CD14-positive monocyte (primary cell): Measurements from ENCODE around the gene SASH1. TPM values are rescaled to one million over a fixed set of nuclear protein-coding genes. Genes with fewer than 3 reads are reported as not detected.

Experiments
- DNase-seq, 3 donors: peaks; one replicate each; pipeline ENCODE4 v3.0.0-alpha.2; 2011 to 2022
- H2AFZ ChIP-seq: 2 replicates; pipeline ENCODE4 v1.6.0; 2012; ENCODE audit warnings: mild to moderate bottlenecking, low read depth, low read length, inconsistent platforms; ENCODE audit not compliant: insufficient read depth, poor library complexity, severe bottlenecking
- H3K27ac ChIP-seq, 2 donors: 1 replicate in 1 of 2; 2 replicates in 1 of 2; pipeline ENCODE4 v1.5.1; 2012 to 2013; ENCODE audit warnings: low read length in 2 of 2, control low read depth in 1 of 2, inconsistent platforms in 1 of 2, low read depth in 1 of 2, mild to moderate bottlenecking in 1 of 2
- H3K27me3 ChIP-seq, 2 donors: one replicate each; pipeline versions ENCODE4 v1.6.0 to v1.6.1; 2011 to 2013; ENCODE audit warnings: low read length in 2 of 2; ENCODE audit not compliant: control insufficient read depth in 2 of 2, insufficient read depth in 2 of 2
- H3K36me3 ChIP-seq, 2 donors: replicated peaks in 1 of 2; 1 replicate in 1 of 2; 2 replicates in 1 of 2; pipeline versions ENCODE4 v1.5.1 to v1.6.1; 2012 to 2013; ENCODE audit warnings: low read length in 2 of 2, control low read depth in 1 of 2, inconsistent platforms in 1 of 2, mild to moderate bottlenecking in 1 of 2; ENCODE audit not compliant: insufficient read depth in 2 of 2, control insufficient read depth in 1 of 2
- H3K4me1 ChIP-seq, 2 donors: 1 replicate in 1 of 2; 2 replicates in 1 of 2; pipeline versions ENCODE4 v1.5.1 to v1.6.1; 2012 to 2013; ENCODE audit warnings: low read length in 2 of 2, control low read depth in 1 of 2, inconsistent platforms in 1 of 2, mild to moderate bottlenecking in 1 of 2, moderate library complexity in 1 of 2; ENCODE audit not compliant: insufficient read depth in 2 of 2, control insufficient read depth in 1 of 2
- H3K4me2 ChIP-seq: replicated peaks from 2 replicates; pipeline ENCODE3; 2012; ENCODE audit warnings: low read length, moderate library complexity, mild to moderate bottlenecking; ENCODE audit not compliant: poor library complexity, severe bottlenecking; ENCODE audit errors: extremely low read depth
- H3K4me3 ChIP-seq, 3 experiments: fragments of 200-600 bp in 1 of 3; sonication (generic) in 1 of 3; replicated peaks in 1 of 3; 1 replicate in 2 of 3; 2 replicates in 1 of 3; pipeline ENCODE4 v1.5.1; 2011 to 2013; ENCODE audit warnings: low read length in 3 of 3, mild to moderate bottlenecking in 3 of 3, control low read depth in 2 of 3, low read depth in 2 of 3, inconsistent platforms in 1 of 3, moderate library complexity in 1 of 3
- H3K79me2 ChIP-seq: 2 replicates; pipeline ENCODE4 v1.6.0; 2012; ENCODE audit warnings: mild to moderate bottlenecking, control low read depth, inconsistent platforms, low read length, moderate library complexity; ENCODE audit not compliant: insufficient read depth
- H3K9ac ChIP-seq: 2 replicates; pipeline ENCODE4 v1.6.0; 2017; ENCODE audit warnings: low read length, mild to moderate bottlenecking; ENCODE audit not compliant: insufficient read depth, poor library complexity, severe bottlenecking
- H3K9me3 ChIP-seq, 2 donors: replicated peaks in 1 of 2; 1 replicate in 1 of 2; 2 replicates in 1 of 2; pipeline versions ENCODE4 v1.5.1 to v1.6.1; 2012 to 2013; ENCODE audit warnings: low read length in 2 of 2, control low read depth in 1 of 2; ENCODE audit not compliant: control insufficient read depth in 1 of 2, insufficient read depth in 1 of 2
- H4K20me1 ChIP-seq: 2 replicates; pipeline ENCODE4 v1.6.0; 2012; ENCODE audit warnings: mild to moderate bottlenecking, low read length, control low read depth, moderate library complexity; ENCODE audit not compliant: insufficient read depth
- H3K27ac Mint-ChIP-seq, 7 donors: one replicate each; pipeline ENCODE4 v1.8.0; 2020; ENCODE audit warnings: mild to moderate bottlenecking in 7 of 7, mixed read lengths in 7 of 7, moderate library complexity in 6 of 7, inconsistent platforms in 2 of 7
- H3K27me3 Mint-ChIP-seq, 3 donors: one replicate each; pipeline ENCODE4 v1.8.0; 2021 to 2022; ENCODE audit warnings: low read depth in 3 of 3, mild to moderate bottlenecking in 3 of 3, mixed read lengths in 3 of 3, moderate library complexity in 3 of 3, inconsistent platforms in 1 of 3
- H3K36me3 Mint-ChIP-seq, 2 donors: one replicate each; pipeline ENCODE4 v1.8.0; 2020; ENCODE audit warnings: mixed read lengths in 2 of 2, inconsistent platforms in 1 of 2, mild to moderate bottlenecking in 1 of 2
- H3K4me1 Mint-ChIP-seq: one replicate; pipeline ENCODE4 v1.8.0; 2020; ENCODE audit warnings: mild to moderate bottlenecking, mixed read lengths
- H3K4me3 Mint-ChIP-seq, 2 donors: one replicate each; pipeline ENCODE4 v1.8.0; 2020; ENCODE audit warnings: mild to moderate bottlenecking in 2 of 2, mixed read lengths in 2 of 2, moderate library complexity in 1 of 2
- H3K9me3 Mint-ChIP-seq, 7 donors: one replicate each; pipeline ENCODE4 v1.8.0; 2020 to 2022; ENCODE audit warnings: mixed read lengths in 7 of 7, mild to moderate bottlenecking in 6 of 7, moderate library complexity in 6 of 7, inconsistent platforms in 2 of 7
- CTCF ChIP-seq: fragments of 200-600 bp; IDR thresholded peaks from one replicate; pipeline ENCODE4 v1.8.0; 2022; ENCODE audit warnings: antibody characterized with exemption, mild to moderate bottlenecking
- WGBS: methylation state at CpG from one replicate; pipeline ENCODE4 v1.1.5; 2013; ENCODE audit warnings: missing lambda C conversion rate; ENCODE audit not compliant: insufficient coverage; 5-methylcytosine and 5-hydroxymethylcytosine counted together
- intact Hi-C, 2 donors: fragments of 100-400 bp; cut with micrococcal nuclease; formaldehyde crosslinking; loops; one replicate each; pipeline versions ENCODE4 v1.15.0 to v1.15.1; 2023
- polyA plus RNA-seq, 3 donors: library from polyadenylated mRNA; depleted of rRNA in 1 of 3; unstranded in 2 of 3; stranded (reverse) in 1 of 3; fragments of 300-500 nt in 2 of 3; fragments of >200 nt in 1 of 3; fragmentation: Illumina TruSeq in 2 of 3; gene quantifications; 1 replicate in 2 of 3; 2 replicates in 1 of 3; pipeline ENCODE4 v1.2.3, GENCODE V29; 2012 to 2021

The SASH1 gene
- polyA plus RNA-seq, 3 donors: 0.90 to 5.1 (median 4.7) TPM

- intact Hi-C loops: no loop called here
- Mint-ChIP-seq H3K4me1 (peaks cover 15% of the 10 kb centered on the region), H3K36me3 (no peaks in the 10 kb centered on the region), H3K9me3 (peaks cover 4 to 9% (median 7%) of the 10 kb centered on the region in 7 donors), H3K4me3 (peak overlapping the region in 1 of 2 donors; percentile 0), H3K27me3 (peaks cover 4 to 10% (median 8%) of the 10 kb centered on the region in 3 donors), H3K27ac (peak overlapping the region in 6 of 7 donors; percentile 1 to 82 (median 22))
- Histone ChIP-seq H3K27ac (peak overlapping the region; percentile 48 to 49), H3K4me3 (peak overlapping the region in 1 of 3 experiments; percentile 28), H2AFZ (no peak overlapping the region), H3K79me2 (no peaks in the 10 kb centered on the region), H3K9me3 (no peaks in the 10 kb centered on the region), H3K4me2 (no peak overlapping the region), H3K4me1 (peaks cover 15% of the 10 kb centered on the region in 2 donors), H3K27me3 (peaks cover 0 to 1% of the 10 kb centered on the region in 2 donors), H3K9ac (no peak overlapping the region), H3K36me3 (no peaks in the 10 kb centered on the region), H4K20me1 (no peaks in the 10 kb centered on the region)
- DNase-seq: peak; percentile 7 to 58 (median 27)
- TF ChIP-seq CTCF: no peak
- 14% methylated on average over 1 of the region's 4 CpGs for WGBS
Observed at GRCh38 chr6:148324297-148324985, 18.2 kb upstream of the SASH1 start.

DNA sequence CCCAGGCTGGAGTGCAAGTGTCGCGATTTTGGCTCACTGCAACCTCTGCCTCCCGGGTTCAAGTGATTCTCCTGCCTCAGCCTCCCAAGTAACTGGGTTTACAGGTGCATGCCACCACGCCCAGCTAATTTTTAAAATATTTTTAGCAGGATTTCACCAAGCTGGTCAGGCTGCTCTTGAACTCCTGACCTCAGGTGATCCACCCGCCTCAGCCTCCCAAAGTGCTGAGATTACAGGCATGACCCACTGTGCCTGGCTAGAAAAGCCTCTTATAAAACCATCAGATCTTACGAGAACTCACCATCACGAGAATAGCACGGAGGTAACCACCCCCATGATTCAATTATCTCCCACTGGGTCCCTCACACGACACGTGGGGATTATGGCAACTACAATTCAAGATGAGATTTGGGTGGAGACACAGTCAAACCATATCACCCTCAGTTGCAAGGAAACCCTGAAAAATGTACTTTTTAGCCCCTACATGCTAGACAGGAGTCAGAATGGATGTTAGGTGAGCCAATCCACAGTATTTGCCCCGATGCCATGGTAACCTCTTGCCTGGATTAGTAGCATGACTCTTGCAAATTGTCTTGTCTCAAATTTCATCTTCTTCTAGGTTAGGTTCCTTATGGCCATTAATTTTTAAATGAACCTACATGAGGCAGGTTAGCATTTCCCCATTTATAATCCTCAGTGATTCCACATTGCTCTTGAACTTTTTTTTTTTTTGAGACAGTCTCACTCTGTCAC lies 17.1 kb upstream of the SASH1 start:
- WGBS: 90% methylated on average over 5 of the region's 11 CpGs
- H3K4me1 Mint-ChIP-seq: peaks cover 15% of the 10 kb centered on the region

More for the DNA sequence above, 17.1 kb upstream of the SASH1 start:
- H3K36me3 ChIP-seq: no peaks in the 10 kb centered on the region
- no peak overlapping the region for H3K27ac ChIP-seq
- no peaks in the 10 kb centered on the region for H3K79me2 ChIP-seq
- Mint-ChIP-seq H3K27ac (peak overlapping the region in 4 of 7 donors; percentile 1 to 82 (median 36)), H3K27me3 (peaks cover 9 to 17% (median 13%) of the 10 kb centered on the region in 3 donors), H3K9me3 (peaks cover 4 to 8% (median 6%) of the 10 kb centered on the region in 7 donors), H3K4me3 (no peak overlapping the region), H3K36me3 (no peaks in the 10 kb centered on the region)
- peaks cover 15% of the 10 kb centered on the region in 2 donors for H3K4me1 ChIP-seq
- no peak for TF ChIP-seq CTCF
- intact Hi-C loops: no loop called here
- H3K4me3 ChIP-seq: no peak overlapping the region
- H3K27me3 ChIP-seq: peaks cover 2 to 9% of the 10 kb centered on the region in 2 donors
- H3K4me2 ChIP-seq: no peak overlapping the region
- no peak for DNase-seq
- H3K9ac ChIP-seq: no peak overlapping the region
- no peaks in the 10 kb centered on the region for H4K20me1 ChIP-seq
- H2AFZ ChIP-seq: no peak overlapping the region
- H3K9me3 ChIP-seq: no peaks in the 10 kb centered on the region
